GM12891 (cell line): ENCODE results near the gene POU6F2.

Experiments
- PAX5 ChIP-seq: IDR thresholded peaks from 2 replicates; pipeline ENCODE4 v1.6.1; 2011; ENCODE audit warnings: low read length, moderate library complexity, mild to moderate bottlenecking; ENCODE audit not compliant: insufficient read depth, severe bottlenecking
- POLR2A ChIP-seq: IDR thresholded peaks from 2 replicates; pipeline ENCODE4 v1.6.1; 2011; ENCODE audit warnings: low read depth, low read length, control low read depth
- POLR2AphosphoS5 ChIP-seq: IDR thresholded peaks from 2 replicates; pipeline ENCODE4 v1.6.1; 2011; ENCODE audit warnings: low read depth, low read length, control low read depth
- POU2F2 ChIP-seq: IDR thresholded peaks from 2 replicates; pipeline ENCODE4 v1.6.1; 2011; ENCODE audit warnings: low read depth, mild to moderate bottlenecking, control low read depth, low read length, moderate library complexity
- SPI1 ChIP-seq: IDR thresholded peaks from 2 replicates; pipeline ENCODE4 v1.6.1; 2011; ENCODE audit warnings: low read depth, low read length, control low read depth
- TAF1 ChIP-seq: IDR thresholded peaks from 2 replicates; pipeline ENCODE4 v1.6.1; 2011; ENCODE audit warnings: low read depth, low read length, control low read depth

DNA sequence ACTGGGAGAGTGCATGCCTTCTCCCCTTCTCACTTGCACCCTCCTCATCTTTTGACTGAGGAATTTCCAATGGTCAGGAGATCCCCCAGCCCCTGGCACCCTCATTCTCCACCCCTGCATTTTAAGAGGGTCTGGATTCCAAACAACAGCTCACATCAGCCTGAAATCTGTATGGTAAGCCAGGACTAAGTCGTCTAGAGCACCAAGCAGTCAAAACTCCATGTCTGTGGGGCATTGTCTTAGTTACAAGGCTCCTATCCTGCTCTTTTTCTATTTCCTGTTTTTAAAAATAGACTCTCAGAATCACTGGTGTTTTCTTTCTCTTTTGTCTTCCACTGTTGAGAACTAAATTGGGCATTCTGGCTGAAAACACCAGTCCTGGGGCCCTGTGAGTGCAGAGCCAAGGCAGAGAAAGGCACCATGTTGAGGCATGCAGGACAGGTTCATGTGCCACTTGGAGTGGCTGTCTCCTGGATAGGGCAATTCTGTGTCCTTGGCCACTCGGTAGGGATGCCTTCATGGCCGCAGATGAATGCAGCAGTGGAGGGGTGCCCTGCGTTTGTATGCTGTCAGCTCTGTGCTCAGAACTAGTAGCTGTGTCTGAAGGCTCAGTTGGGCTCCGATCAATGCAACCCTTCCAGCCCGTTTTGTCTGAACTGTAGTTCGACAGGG, 371.9 kb downstream of the POU6F2 start:
- TF ChIP-seq POLR2AphosphoS5 (no peak), POLR2A (no peak), POU2F2 (no peak), PAX5 (no peak), TAF1 (no peak), SPI1 (no peak)
